NT2/D1 (cell line): ENCODE results near the gene ODAPH.
A peak's percentile ranks its signal among the peaks of the same experiment; 100 is the strongest.
"Not testable (repeated sequence)": the region's sequence is repeated elsewhere in the genome, so short reads cannot be mapped to it uniquely, and the experiment has no call there.

Experiments used
- DNase-seq: peaks from one replicate; pipeline ENCODE4 v3.0.0-alpha.2; 2011; ENCODE audit warnings: low read depth, low spot score
- H3K27me3 ChIP-seq: 2 replicates; pipeline ENCODE4 v1.6.0; 2011; ENCODE audit warnings: mild to moderate bottlenecking; ENCODE audit not compliant: insufficient read length, insufficient read depth
- H3K36me3 ChIP-seq: 2 replicates; pipeline ENCODE4 v1.6.1; 2011; ENCODE audit warnings: mild to moderate bottlenecking, low read length, mixed read lengths; ENCODE audit not compliant: insufficient read depth, insufficient read length
- H3K4me1 ChIP-seq: 2 replicates; pipeline ENCODE4 v1.5.1; 2011; ENCODE audit not compliant: insufficient read depth, insufficient read length
- H3K4me3 ChIP-seq: 2 replicates; pipeline ENCODE4 v1.5.1; 2011; ENCODE audit warnings: low read depth; ENCODE audit not compliant: insufficient read length
- H3K9ac ChIP-seq: 2 replicates; pipeline ENCODE4 v1.6.0; 2011; ENCODE audit warnings: low read depth; ENCODE audit not compliant: insufficient read length
- H3K9me3 ChIP-seq: 2 replicates; pipeline ENCODE4 v1.5.1; 2011; ENCODE audit warnings: mild to moderate bottlenecking, low read length; ENCODE audit not compliant: insufficient read depth
- SUZ12 ChIP-seq: IDR thresholded peaks from 2 replicates; pipeline ENCODE4 v1.6.1; 2011; ENCODE audit not compliant: insufficient read length, insufficient read depth; ENCODE audit errors: extremely low read depth
- YY1 ChIP-seq: IDR thresholded peaks from 2 replicates; pipeline ENCODE4 v1.6.1; 2011; ENCODE audit not compliant: insufficient read length, insufficient read depth
- ZNF274 ChIP-seq: IDR thresholded peaks from 2 replicates; pipeline ENCODE4 v1.6.1; 2011; ENCODE audit warnings: mild to moderate bottlenecking, low read depth, low read length

ODAPH gene

GRCh38 chr4:75555294-75556164 is at the start of gene ODAPH:
ODAPH (plus strand) TSS chr4:75556066; CDS start chr4:75556083, 17 bp downstream.
- peak; percentile 36 for DNase-seq
- H3K27me3 ChIP-seq, result no peaks in the 10 kb centered on the region
- no peaks in the 10 kb centered on the region for H3K9me3 ChIP-seq
- H3K4me3 ChIP-seq, result no peak within 1 kb of the TSS
- no peaks in the 10 kb centered on the region for H3K36me3 ChIP-seq
- H3K4me1 ChIP-seq, result no peaks in the 10 kb centered on the region
- no peak within 1 kb of the TSS for H3K9ac ChIP-seq
- TF ChIP-seq ZNF274 (no peak), YY1 (no peak), SUZ12 (no peak)

- not testable (repeated sequence) for DNase-seq, H3K9me3 ChIP-seq, H3K9ac ChIP-seq, H3K27me3 ChIP-seq, H3K4me3 ChIP-seq, H3K4me1 ChIP-seq
- H3K36me3 ChIP-seq, result peaks cover 32% of the 10 kb centered on the region
These were observed 46.3 kb upstream of the ODAPH start for GRCh38 chr4:75509592-75509991.

GRCh38 chr4:75511841-75512240 is 44.0 kb upstream of the ODAPH start:
- peaks cover 22% of the 10 kb centered on the region for H3K36me3 ChIP-seq
- H3K9me3 ChIP-seq, result no peaks in the 10 kb centered on the region
- H3K27me3 ChIP-seq, result no peaks in the 10 kb centered on the region
- H3K4me1 ChIP-seq, result no peaks in the 10 kb centered on the region
- DNase-seq, result no peak
- H3K4me3 ChIP-seq, result no peak overlapping the region
- TF ChIP-seq ZNF274 (no peak), YY1 (no peak), SUZ12 (no peak)
- H3K9ac ChIP-seq, result no peak overlapping the region

- H3K9me3 ChIP-seq, result no peaks in the 10 kb centered on the region
- no peak for DNase-seq
- no peaks in the 10 kb centered on the region for H3K27me3 ChIP-seq
- no peak overlapping the region for H3K9ac ChIP-seq
- peaks cover 28% of the 10 kb centered on the region for H3K36me3 ChIP-seq
- H3K4me1 ChIP-seq, result no peaks in the 10 kb centered on the region
- TF ChIP-seq ZNF274 (no peak), YY1 (no peak), SUZ12 (no peak)
- no peak overlapping the region for H3K4me3 ChIP-seq
These were observed 43.3 kb upstream of the ODAPH start for GRCh38 chr4:75512386-75513211.

GRCh38 chr4:75513526-75514130 is 42.2 kb upstream of the ODAPH start:
- no peaks in the 10 kb centered on the region for H3K4me1 ChIP-seq
- H3K9ac ChIP-seq, result peak overlapping the region; percentile 73
- no peaks in the 10 kb centered on the region for H3K9me3 ChIP-seq
- H3K4me3 ChIP-seq, result peak overlapping the region; percentile 91
- H3K27me3 ChIP-seq, result no peaks in the 10 kb centered on the region
- DNase-seq, result no peak
- peaks cover 29% of the 10 kb centered on the region for H3K36me3 ChIP-seq
- no peak for TF ChIP-seq SUZ12
- TF ChIP-seq YY1, result no peak
- TF ChIP-seq ZNF274, result no peak

GRCh38 chr4:75514131-75514948 is 41.5 kb upstream of the ODAPH start, which contains the start of the genes RCHY1 and THAP6:
RCHY1 (minus strand) TSS chr4:75514403; CDS start chr4:75514286, 117 bp downstream.
THAP6 (plus strand) TSS chr4:75514473; CDS start chr4:75515453, 980 bp downstream.
- peak within 1 kb of the TSS; percentile 88 for H3K9ac ChIP-seq
- DNase-seq, result peak; percentile 86
- H3K36me3 ChIP-seq, result peaks cover 27% of the 10 kb centered on the region
- H3K27me3 ChIP-seq, result no peaks in the 10 kb centered on the region
- H3K4me3 ChIP-seq, result peak within 1 kb of the TSS; percentile 91
- TF ChIP-seq YY1, result peak; percentile 84
- no peak for TF ChIP-seq SUZ12
- H3K4me1 ChIP-seq, result no peaks in the 10 kb centered on the region
- no peaks in the 10 kb centered on the region for H3K9me3 ChIP-seq
